H9 (cell line): ENCODE measurements around the gene PLIN4. TPM values are rescaled to one million over a fixed set of nuclear protein-coding genes. Genes with fewer than 3 reads are reported as not detected.

ENCODE experiments used
- DNase-seq: peaks from one replicate; pipeline ENCODE4 v3.0.0-alpha.2; 2017
- H2AFZ ChIP-seq: one replicate; pipeline ENCODE4 v1.6.1; 2013; ENCODE audit warnings: mild to moderate bottlenecking, low read length, control low read depth, moderate library complexity
- H2AK5ac ChIP-seq: 2 replicates; pipeline ENCODE4 v1.6.1; 2013; ENCODE audit warnings: low read length, control low read depth, mixed read lengths; ENCODE audit not compliant: insufficient read length
- H2BK120ac ChIP-seq: one replicate; pipeline ENCODE4 v1.6.1; 2013; ENCODE audit warnings: low read depth, mild to moderate bottlenecking, low read length, control low read depth, inconsistent platforms; ENCODE audit not compliant: poor library complexity, severe bottlenecking
- H2BK12ac ChIP-seq: 2 replicates; pipeline ENCODE4 v1.6.1; 2013; ENCODE audit warnings: low read length, control low read depth, mixed read lengths, low read depth; ENCODE audit not compliant: insufficient read length
- H2BK15ac ChIP-seq: 2 replicates; pipeline ENCODE4 v1.6.1; 2013; ENCODE audit warnings: low read depth, low read length, control low read depth
- H2BK20ac ChIP-seq: one replicate; pipeline ENCODE4 v1.6.1; 2013; ENCODE audit warnings: low read depth, mild to moderate bottlenecking, low read length, control low read depth, inconsistent platforms; ENCODE audit not compliant: poor library complexity, severe bottlenecking
- H2BK5ac ChIP-seq: 2 replicates; pipeline ENCODE4 v1.6.1; 2013; ENCODE audit warnings: low read length, control low read depth, mixed read lengths; ENCODE audit not compliant: insufficient read length
- H3K14ac ChIP-seq: 2 replicates; pipeline ENCODE4 v1.6.1; 2013; ENCODE audit warnings: low read length, control low read depth; ENCODE audit not compliant: insufficient read depth
- H3K18ac ChIP-seq: 2 replicates; pipeline ENCODE4 v1.6.1; 2013; ENCODE audit warnings: low read depth, mild to moderate bottlenecking, mixed read lengths, low read length, control low read depth; ENCODE audit not compliant: insufficient read length
- H3K23ac ChIP-seq: 2 replicates; pipeline ENCODE4 v1.6.1; 2013; ENCODE audit warnings: low read length, control low read depth, mixed read lengths, low read depth; ENCODE audit not compliant: insufficient read length
- H3K23me2 ChIP-seq: 2 replicates; pipeline ENCODE4 v1.6.1; 2013; ENCODE audit warnings: low read depth, mild to moderate bottlenecking, mixed read lengths, low read length, control low read depth; ENCODE audit not compliant: insufficient read length, poor library complexity, severe bottlenecking
- H3K27ac ChIP-seq: 2 replicates; pipeline ENCODE4 v1.5.1; 2013; ENCODE audit warnings: low read length, control low read depth, mixed read lengths, low read depth; ENCODE audit not compliant: insufficient read length
- H3K27me3 ChIP-seq: 2 replicates; pipeline ENCODE4 v1.6.1; 2013; ENCODE audit warnings: low read length, control low read depth, inconsistent platforms; ENCODE audit not compliant: insufficient read depth
- H3K4ac ChIP-seq: 2 replicates; pipeline ENCODE4 v1.6.1; 2013; ENCODE audit warnings: low read depth, mild to moderate bottlenecking, control low read depth, inconsistent platforms, low read length, moderate library complexity
- H3K4me1 ChIP-seq: 2 replicates; pipeline ENCODE4 v1.6.1; 2013; ENCODE audit warnings: low read length, control low read depth, inconsistent platforms; ENCODE audit not compliant: insufficient read depth
- H3K4me2 ChIP-seq: 2 replicates; pipeline ENCODE4 v1.6.1; 2013; ENCODE audit warnings: low read length, control low read depth, mixed read lengths; ENCODE audit not compliant: insufficient read length, insufficient read depth
- H3K56ac ChIP-seq: 2 replicates; pipeline ENCODE4 v1.6.1; 2013; ENCODE audit warnings: low read depth, mild to moderate bottlenecking, mixed read lengths, low read length, control low read depth; ENCODE audit not compliant: insufficient read length
- H3K79me1 ChIP-seq: 2 replicates; pipeline ENCODE4 v1.6.1; 2013; ENCODE audit warnings: low read depth, mild to moderate bottlenecking, moderate library complexity, low read length, control low read depth, inconsistent platforms; ENCODE audit not compliant: insufficient read depth, poor library complexity, severe bottlenecking
- H3K79me2 ChIP-seq: 2 replicates; pipeline ENCODE4 v1.6.1; 2013; ENCODE audit warnings: low read length, control low read depth, inconsistent platforms; ENCODE audit not compliant: insufficient read depth
- H3K9ac ChIP-seq: 2 replicates; pipeline ENCODE4 v1.6.1; 2013; ENCODE audit warnings: low read length, control low read depth, mixed read lengths; ENCODE audit not compliant: insufficient read length; ENCODE audit errors: extremely low read depth
- H3K9me3 ChIP-seq: one replicate; pipeline ENCODE4 v1.6.1; 2013; ENCODE audit warnings: low read depth, low read length, inconsistent platforms; ENCODE audit not compliant: control insufficient read depth
- H3T11ph ChIP-seq: one replicate; pipeline ENCODE4 v1.6.1; 2013; ENCODE audit warnings: mild to moderate bottlenecking, low read length, control low read depth, inconsistent platforms
- H4K20me1 ChIP-seq: one replicate; pipeline ENCODE4 v1.6.1; 2013; ENCODE audit not compliant: control insufficient read depth, insufficient read length, insufficient read depth
- H4K5ac ChIP-seq: 2 replicates; pipeline ENCODE4 v1.6.1; 2013; ENCODE audit warnings: low read depth, mild to moderate bottlenecking, mixed read lengths, low read length, control low read depth; ENCODE audit not compliant: insufficient read length
- H4K8ac ChIP-seq: replicated peaks from 2 replicates; pipeline ENCODE4 v1.6.1; 2013; ENCODE audit warnings: low read length, control low read depth, mixed read lengths, low read depth; ENCODE audit not compliant: insufficient read length
- H4K91ac ChIP-seq: 2 replicates; pipeline ENCODE4 v1.6.1; 2013; ENCODE audit warnings: low read depth, mild to moderate bottlenecking, moderate library complexity, mixed read lengths, low read length, control low read depth; ENCODE audit not compliant: insufficient read length
- H3K27ac Mint-ChIP-seq, 3 experiments: 2 replicates in 2 of 3; 3 replicates in 1 of 3; pipeline ENCODE4 v1.8.0; 2020 to 2021; ENCODE audit warnings: mixed read lengths in 3 of 3, mild to moderate bottlenecking in 1 of 3, moderate library complexity in 1 of 3
- H3K27me3 Mint-ChIP-seq: 2 replicates; pipeline ENCODE4 v1.8.0; 2021; ENCODE audit warnings: low read depth, mild to moderate bottlenecking, moderate library complexity, mixed read lengths
- H3K36me3 Mint-ChIP-seq, 3 experiments: 2 replicates in 2 of 3; 3 replicates in 1 of 3; pipeline ENCODE4 v1.8.0; 2020 to 2021; ENCODE audit warnings: low read depth in 3 of 3, mixed read lengths in 3 of 3; ENCODE audit not compliant: insufficient read depth in 1 of 3
- H3K4me1 Mint-ChIP-seq, 2 experiments: 2 replicates each; pipeline ENCODE4 v1.8.0; 2020; ENCODE audit warnings: mixed read lengths in 2 of 2
- H3K4me3 Mint-ChIP-seq, 2 experiments: 2 replicates in 1 of 2; 3 replicates in 1 of 2; pipeline ENCODE4 v1.8.0; 2020 to 2021; ENCODE audit warnings: mild to moderate bottlenecking in 2 of 2, mixed read lengths in 2 of 2, moderate library complexity in 1 of 2
- H3K9me3 Mint-ChIP-seq, 2 experiments: 2 replicates in 1 of 2; 3 replicates in 1 of 2; pipeline ENCODE4 v1.8.0; 2020; ENCODE audit warnings: mild to moderate bottlenecking in 2 of 2, mixed read lengths in 2 of 2, moderate library complexity in 1 of 2
- WGBS: extraction: QIAGEN DNeasy Blood & Tissue Kit; methylation state at CpG from one replicate; pipeline ENCODE4 v1.1.7; 2013; ENCODE audit warnings: missing lambda C conversion rate, low lambda C conversion rate, mixed read lengths; ENCODE audit not compliant: insufficient read length; ENCODE audit errors: extremely low coverage; 5-methylcytosine and 5-hydroxymethylcytosine counted together
- total RNA-seq: library from RNA; stranded (reverse); gene quantifications from 2 replicates; pipeline ENCODE4 v1.2.1, GENCODE V29; 2021
- TF ChIP-seq, protein P1 (sequence below): fragments of 200-600 bp; sonication (generic); conservative IDR thresholded peaks from 3 replicates; pipeline ENCODE4 v1.8.0; 2021; ENCODE audit warnings: antibody characterized with exemption, mild to moderate bottlenecking

The PLIN4 gene
- total RNA-seq, 1 experiment from 2014 or later: 1.1 TPM

GRCh38 chr19:4556597-4557127 lies 38.4 kb upstream of the PLIN4 start:
- Histone ChIP-seq H4K91ac (no peak overlapping the region), H2BK12ac (no peak overlapping the region), H3K4me1 (no peaks in the 10 kb centered on the region; the same call in 1 of the 2 replicates), H2AK5ac (no peak overlapping the region), H4K5ac (no peak overlapping the region), H2BK120ac (no peak overlapping the region), H2BK20ac (no peak overlapping the region), H3T11ph (no peak overlapping the region), H2AFZ (no peak overlapping the region), H2BK15ac (no peak overlapping the region), H4K8ac (no peak overlapping the region), H4K20me1 (peaks cover 6% of the 10 kb centered on the region), H3K79me1 (no peaks in the 10 kb centered on the region), H3K27me3 (no peaks in the 10 kb centered on the region), H3K23ac (no peak overlapping the region), H3K9me3 (no peaks in the 10 kb centered on the region), H3K4me2 (no peak overlapping the region), H3K27ac (no peak overlapping the region), H3K18ac (no peak overlapping the region), H3K23me2 (no peaks in the 10 kb centered on the region), H2BK5ac (no peak overlapping the region), H3K14ac (no peak overlapping the region), H3K79me2 (no peaks in the 10 kb centered on the region), H3K56ac (no peak overlapping the region), H3K9ac (no peak overlapping the region), H3K4ac (no peak overlapping the region)
- no CpG with 5 or more reads among the region's 25 CpGs for WGBS
- Mint-ChIP-seq H3K4me1 (peaks cover 9 to 18% of the 10 kb centered on the region in 2 experiments), H3K9me3 (no peaks in the 10 kb centered on the region; a peak in 1 of 5 replicates), H3K27me3 (peaks cover 3% of the 10 kb centered on the region), H3K27ac (no peak overlapping the region; a peak in 1 of 7 replicates), H3K36me3 (peaks cover 32 to 45% (median 40%) of the 10 kb centered on the region in 3 experiments), H3K4me3 (peak overlapping the region in 1 of 2 experiments; percentile 17; a peak in 1 of 5 replicates)
- TF ChIP-seq, protein P1, sequence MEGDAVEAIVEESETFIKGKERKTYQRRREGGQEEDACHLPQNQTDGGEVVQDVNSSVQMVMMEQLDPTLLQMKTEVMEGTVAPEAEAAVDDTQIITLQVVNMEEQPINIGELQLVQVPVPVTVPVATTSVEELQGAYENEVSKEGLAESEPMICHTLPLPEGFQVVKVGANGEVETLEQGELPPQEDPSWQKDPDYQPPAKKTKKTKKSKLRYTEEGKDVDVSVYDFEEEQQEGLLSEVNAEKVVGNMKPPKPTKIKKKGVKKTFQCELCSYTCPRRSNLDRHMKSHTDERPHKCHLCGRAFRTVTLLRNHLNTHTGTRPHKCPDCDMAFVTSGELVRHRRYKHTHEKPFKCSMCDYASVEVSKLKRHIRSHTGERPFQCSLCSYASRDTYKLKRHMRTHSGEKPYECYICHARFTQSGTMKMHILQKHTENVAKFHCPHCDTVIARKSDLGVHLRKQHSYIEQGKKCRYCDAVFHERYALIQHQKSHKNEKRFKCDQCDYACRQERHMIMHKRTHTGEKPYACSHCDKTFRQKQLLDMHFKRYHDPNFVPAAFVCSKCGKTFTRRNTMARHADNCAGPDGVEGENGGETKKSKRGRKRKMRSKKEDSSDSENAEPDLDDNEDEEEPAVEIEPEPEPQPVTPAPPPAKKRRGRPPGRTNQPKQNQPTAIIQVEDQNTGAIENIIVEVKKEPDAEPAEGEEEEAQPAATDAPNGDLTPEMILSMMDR: no peak
- DNase-seq: peak; percentile 92
